ENCODE measurements around the gene PRKCH. TPM values are rescaled to one million over a fixed set of nuclear protein-coding genes. Genes with fewer than 3 reads are reported as not detected.

PRKCH gene
- total RNA-seq, 4 donors from 2014 or later = 49.5 to 147 (median 59.2) TPM

DNA sequence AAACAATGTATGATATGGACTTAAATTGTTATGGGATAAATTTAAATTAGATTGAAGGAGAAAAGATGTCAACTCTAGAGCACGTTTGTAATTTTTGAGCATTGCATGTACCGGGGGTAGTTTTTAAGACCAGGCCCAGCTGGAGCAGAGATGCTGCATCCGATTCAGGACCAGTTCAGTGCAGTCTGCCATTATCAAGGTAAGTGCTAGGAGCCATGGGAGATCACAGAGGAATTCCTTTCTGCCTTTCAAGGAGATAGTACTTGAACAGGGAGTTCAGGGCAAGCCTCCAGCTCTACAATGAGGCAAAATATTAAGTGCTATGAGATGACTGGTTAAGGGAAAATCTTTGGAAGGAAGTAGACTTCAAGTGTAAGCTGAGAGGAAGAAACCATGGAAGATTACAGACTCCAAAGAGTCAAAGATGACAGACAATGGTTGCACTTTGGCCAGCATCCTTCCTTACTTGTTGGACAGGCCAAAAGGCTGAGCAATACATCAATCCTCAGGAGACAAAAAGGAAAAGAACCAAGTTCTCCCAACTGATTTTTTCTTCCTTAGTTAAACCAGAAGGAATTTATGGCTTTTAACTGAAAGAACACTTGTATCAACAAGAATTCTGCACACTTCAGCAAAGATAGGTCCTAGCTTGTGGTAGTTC is 260.7 kb downstream of the PRKCH start:
- Histone ChIP-seq H3K4me1 (peaks cover 26% of the 10 kb centered on the region), H3K27me3 (no peaks in the 10 kb centered on the region), H3K27ac (peak overlapping the region; percentile 14), H3K9me3 (no peaks in the 10 kb centered on the region), H3K4me3 (no peak overlapping the region), H3K36me3 (no peaks in the 10 kb centered on the region)
- TF ChIP-seq POLR2AphosphoS5 (IDR thresholded peaks at IDR 0.05) (no peak), POLR2A (IDR thresholded peaks at IDR 0.05) (no peak), EP300 (IDR thresholded peaks at IDR 0.05) (no peak)
- TF ChIP-seq, protein P1, sequence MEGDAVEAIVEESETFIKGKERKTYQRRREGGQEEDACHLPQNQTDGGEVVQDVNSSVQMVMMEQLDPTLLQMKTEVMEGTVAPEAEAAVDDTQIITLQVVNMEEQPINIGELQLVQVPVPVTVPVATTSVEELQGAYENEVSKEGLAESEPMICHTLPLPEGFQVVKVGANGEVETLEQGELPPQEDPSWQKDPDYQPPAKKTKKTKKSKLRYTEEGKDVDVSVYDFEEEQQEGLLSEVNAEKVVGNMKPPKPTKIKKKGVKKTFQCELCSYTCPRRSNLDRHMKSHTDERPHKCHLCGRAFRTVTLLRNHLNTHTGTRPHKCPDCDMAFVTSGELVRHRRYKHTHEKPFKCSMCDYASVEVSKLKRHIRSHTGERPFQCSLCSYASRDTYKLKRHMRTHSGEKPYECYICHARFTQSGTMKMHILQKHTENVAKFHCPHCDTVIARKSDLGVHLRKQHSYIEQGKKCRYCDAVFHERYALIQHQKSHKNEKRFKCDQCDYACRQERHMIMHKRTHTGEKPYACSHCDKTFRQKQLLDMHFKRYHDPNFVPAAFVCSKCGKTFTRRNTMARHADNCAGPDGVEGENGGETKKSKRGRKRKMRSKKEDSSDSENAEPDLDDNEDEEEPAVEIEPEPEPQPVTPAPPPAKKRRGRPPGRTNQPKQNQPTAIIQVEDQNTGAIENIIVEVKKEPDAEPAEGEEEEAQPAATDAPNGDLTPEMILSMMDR (IDR thresholded peaks at IDR 0.05) = no peak
- DNase-seq (ENCODE audit: low spot score in 2 of 2) = no peak
- 92% methylated on average over 3 of the region's 3 CpGs for WGBS

DNA sequence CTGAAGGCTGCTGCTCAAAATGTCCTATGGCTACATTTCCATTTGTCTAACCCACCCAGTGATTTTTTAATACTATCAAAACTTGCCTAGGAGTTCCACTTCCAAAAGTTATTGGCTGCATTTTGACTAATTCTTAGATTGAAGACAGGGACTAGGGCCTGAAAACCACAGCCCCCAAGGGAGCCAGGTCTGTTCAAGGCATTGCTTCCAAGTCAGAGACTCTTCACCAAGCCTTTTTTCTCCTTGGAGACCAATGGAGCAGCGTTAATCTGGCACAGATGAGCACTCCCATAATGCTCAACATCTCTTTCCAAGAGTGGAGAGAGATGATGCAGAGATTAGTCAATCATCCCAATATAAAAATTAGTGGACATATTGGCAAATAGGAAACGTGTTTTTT is 261.4 kb downstream of the PRKCH start:
- H3K27ac ChIP-seq = no peak overlapping the region
- WGBS = 62% methylated on average over 2 of the region's 2 CpGs

DNA sequence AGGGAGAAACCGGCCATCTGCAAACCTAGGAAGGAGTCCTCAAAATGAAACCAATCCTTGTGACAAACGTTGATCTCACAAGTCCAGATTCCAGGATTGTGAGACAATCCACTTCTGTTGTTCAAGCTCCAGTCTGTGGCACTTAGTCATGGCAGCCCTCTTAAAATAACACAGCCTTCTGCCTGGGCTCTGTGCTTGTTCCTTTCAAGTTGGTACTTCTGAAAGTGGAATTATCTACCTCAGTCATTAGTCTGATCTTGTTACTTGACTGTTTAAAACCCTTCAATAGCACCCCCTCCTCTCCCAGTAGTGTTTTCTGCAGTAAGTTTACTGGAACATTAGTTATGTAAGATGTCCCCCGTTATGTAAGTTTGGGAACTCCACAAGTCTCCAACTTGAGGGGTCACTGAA is 263.0 kb downstream of the PRKCH start:
- 80% methylated on average over 3 of the region's 3 CpGs for WGBS
- Histone ChIP-seq H3K9me3 (no peaks in the 10 kb centered on the region), H3K4me1 (peaks cover 31% of the 10 kb centered on the region), H3K4me3 (no peak overlapping the region), H3K36me3 (no peaks in the 10 kb centered on the region), H3K27me3 (no peaks in the 10 kb centered on the region), H3K27ac (no peak overlapping the region)
- DNase-seq (ENCODE audit: low spot score in 2 of 2) = no peak
- no peak for TF ChIP-seq POLR2AphosphoS5 (IDR thresholded peaks at IDR 0.05)
- TF ChIP-seq, protein P1 (IDR thresholded peaks at IDR 0.05) = no peak
- no peak for TF ChIP-seq POLR2A (IDR thresholded peaks at IDR 0.05)
- no peak for TF ChIP-seq EP300 (IDR thresholded peaks at IDR 0.05)

More for the DNA sequence above, 261.4 kb downstream of the PRKCH start:
- no peak overlapping the region for H3K4me3 ChIP-seq
- no peak for TF ChIP-seq POLR2A (IDR thresholded peaks at IDR 0.05)
- TF ChIP-seq, protein P1 (IDR thresholded peaks at IDR 0.05) = no peak
- TF ChIP-seq POLR2AphosphoS5 (IDR thresholded peaks at IDR 0.05) = no peak
- no peak for TF ChIP-seq EP300 (IDR thresholded peaks at IDR 0.05)
- H3K9me3 ChIP-seq = no peaks in the 10 kb centered on the region
- DNase-seq (ENCODE audit: low spot score in 2 of 2) = no peak
- peaks cover 26% of the 10 kb centered on the region for H3K4me1 ChIP-seq
- H3K36me3 ChIP-seq = no peaks in the 10 kb centered on the region
- H3K27me3 ChIP-seq = no peaks in the 10 kb centered on the region

DNA sequence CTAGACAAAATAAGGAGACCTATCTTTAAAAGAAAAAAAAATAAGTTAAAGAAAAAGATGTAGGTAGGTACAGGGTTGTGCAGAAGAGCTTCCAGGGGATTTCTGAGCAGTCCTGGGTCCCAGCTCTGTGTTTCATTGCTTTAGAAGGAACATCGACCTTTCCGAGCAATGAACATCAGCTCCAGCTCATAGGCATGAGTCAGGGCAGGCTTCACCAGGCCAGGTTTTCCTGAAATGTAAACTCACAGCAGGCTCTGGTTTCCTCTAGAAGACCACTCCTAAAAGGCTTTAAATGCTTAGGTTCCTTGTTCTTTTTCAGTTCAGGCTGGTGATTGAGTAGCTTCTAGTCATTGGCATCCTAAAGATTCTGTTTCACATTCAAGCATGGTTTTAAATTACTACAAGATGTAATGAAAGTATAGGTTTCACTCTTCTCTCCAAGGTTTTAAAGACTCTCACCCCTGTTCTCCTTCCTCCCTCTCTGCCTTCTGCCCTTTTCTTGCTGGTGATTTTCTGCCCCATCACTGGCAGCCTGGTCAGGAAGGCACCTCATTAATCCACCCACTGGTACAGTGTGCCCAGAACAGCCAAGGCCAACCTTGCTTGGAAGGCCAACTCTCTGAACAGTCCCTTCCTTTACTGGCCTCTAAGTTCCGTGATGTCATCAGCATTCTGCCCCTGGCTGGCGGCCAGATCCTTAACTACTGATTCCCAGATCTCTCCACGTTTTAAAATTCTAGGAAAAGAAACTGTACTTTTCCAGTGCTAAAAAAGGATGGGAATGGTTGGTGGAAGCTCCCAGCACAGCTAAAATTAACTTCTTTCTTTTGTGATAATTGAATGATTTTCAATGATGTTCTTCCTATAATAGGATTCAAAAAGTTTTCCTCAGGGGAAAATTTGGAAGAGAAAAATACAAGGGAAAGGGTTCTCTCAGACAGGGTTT is 264.5 kb downstream of the PRKCH start:
- H3K4me3 ChIP-seq = no peak overlapping the region
- 65% methylated on average over 5 of the region's 5 CpGs for WGBS
- peaks cover 31% of the 10 kb centered on the region for H3K4me1 ChIP-seq
- DNase-seq (ENCODE audit: low spot score in 2 of 2) = no peak
- no peaks in the 10 kb centered on the region for H3K9me3 ChIP-seq
- no peaks in the 10 kb centered on the region for H3K27me3 ChIP-seq
- peak overlapping the region; percentile 57 for H3K27ac ChIP-seq
- no peaks in the 10 kb centered on the region for H3K36me3 ChIP-seq
- TF ChIP-seq POLR2A (IDR thresholded peaks at IDR 0.05) (no peak), POLR2AphosphoS5 (IDR thresholded peaks at IDR 0.05) (no peak), EP300 (IDR thresholded peaks at IDR 0.05) (peak; percentile 21)
- TF ChIP-seq, protein P1 (IDR thresholded peaks at IDR 0.05) = no peak

DNA sequence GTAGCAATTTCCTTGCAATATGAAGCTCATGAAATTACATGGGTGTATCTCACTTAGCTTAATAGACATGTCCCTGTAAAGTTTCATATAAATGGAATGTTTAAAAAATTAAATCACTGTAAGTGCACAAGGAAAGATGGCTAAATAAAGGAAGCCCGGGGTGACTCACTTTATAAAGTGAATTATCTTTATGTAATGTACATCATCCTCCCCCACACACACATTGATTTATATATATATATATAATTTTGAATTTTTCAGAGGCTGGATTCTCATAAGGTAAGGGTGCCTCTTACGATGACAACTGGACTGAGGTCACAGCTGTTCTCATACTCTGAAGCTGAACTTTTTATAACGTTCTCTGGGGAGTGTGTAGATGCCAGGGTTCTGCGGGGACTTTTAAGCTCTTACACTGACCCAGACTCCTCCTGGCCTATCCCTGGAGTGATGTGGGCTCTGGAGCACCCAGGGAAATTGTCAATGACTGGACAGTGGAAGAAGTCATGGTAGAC is 265.2 kb downstream of the PRKCH start:
- 57% methylated on average over 4 of the region's 4 CpGs for WGBS
- TF ChIP-seq POLR2A (IDR thresholded peaks at IDR 0.05) (no peak), EP300 (IDR thresholded peaks at IDR 0.05) (no peak), POLR2AphosphoS5 (IDR thresholded peaks at IDR 0.05) (no peak)
- TF ChIP-seq, protein P1 (IDR thresholded peaks at IDR 0.05) = no peak
- no peak for DNase-seq (ENCODE audit: low spot score in 2 of 2)
- Histone ChIP-seq H3K9me3 (no peaks in the 10 kb centered on the region), H3K4me1 (peaks cover 31% of the 10 kb centered on the region), H3K27me3 (no peaks in the 10 kb centered on the region), H3K4me3 (no peak overlapping the region), H3K36me3 (no peaks in the 10 kb centered on the region), H3K27ac (peak overlapping the region; percentile 57)
